ENCODE data around the gene CELF2.

CELF2 gene

DNA sequence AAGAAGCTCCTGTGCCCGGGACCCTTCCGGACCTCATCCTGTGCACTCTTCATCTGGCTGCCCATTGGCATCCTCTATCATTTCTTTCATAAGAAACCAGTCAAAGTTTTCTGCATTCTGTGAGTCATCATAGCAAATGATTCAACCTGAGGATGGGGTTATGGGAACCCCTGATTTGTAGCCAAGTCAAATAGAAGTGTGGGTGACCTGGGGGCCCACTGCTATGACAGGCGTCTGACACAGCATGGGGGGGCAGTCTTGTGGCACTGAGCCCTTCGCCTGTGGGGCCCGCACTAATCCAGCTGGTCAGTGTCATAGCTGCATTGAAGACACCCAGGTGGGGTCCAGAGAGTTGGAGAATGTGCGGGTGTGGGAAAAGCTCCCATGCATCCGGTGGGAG lies 363.4 kb downstream of the CELF2 start:
- Histone ChIP-seq H3K9me3 (ENCODE audit: control insufficient read depth, low read length) (no peaks in the 10 kb centered on the region), H3K9ac (no peak overlapping the region), H3K27me3 (ENCODE audit: control insufficient read depth, insufficient read depth, low read length) (no peaks in the 10 kb centered on the region), H3K4me1 (no peaks in the 10 kb centered on the region), H3K4me2 (ENCODE audit: low read length) (no peak overlapping the region), H3K36me3 (ENCODE audit: control insufficient read depth, insufficient read depth, low read length) (no peaks in the 10 kb centered on the region), H3K79me2 (no peaks in the 10 kb centered on the region), H3K27ac (no peak overlapping the region), H2AFZ (no peak overlapping the region), H3K4me3 (ENCODE audit: low read depth, low read length) (no peak overlapping the region)
- no peak for TF ChIP-seq CTCF (IDR thresholded peaks at IDR 0.05)

DNA sequence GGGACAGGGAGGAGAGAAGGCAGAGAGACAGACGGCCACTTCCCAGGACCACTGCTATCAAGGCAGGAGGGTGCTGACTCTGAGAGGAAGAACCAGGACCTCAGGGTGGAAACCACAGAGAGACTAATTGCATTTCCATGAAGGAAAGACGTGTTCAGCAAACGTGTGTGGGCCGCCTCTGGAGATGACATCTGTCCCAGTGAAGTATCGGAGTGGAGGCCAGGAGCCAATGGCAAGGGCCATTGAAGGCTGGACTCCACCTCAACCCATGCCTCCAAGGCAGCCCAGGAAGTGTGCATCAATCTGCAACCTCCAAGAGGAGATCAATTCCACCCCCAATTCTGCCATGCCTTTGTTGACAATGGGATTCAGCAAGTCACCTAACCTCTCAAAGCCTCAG lies 363.8 kb downstream of the CELF2 start:
- H3K4me1 ChIP-seq, result no peaks in the 10 kb centered on the region
- no peak overlapping the region for H2AFZ ChIP-seq
- no peak overlapping the region for H3K4me3 ChIP-seq (ENCODE audit: low read depth, low read length)
- H3K9me3 ChIP-seq (ENCODE audit: control insufficient read depth, low read length), result no peaks in the 10 kb centered on the region
- no peak overlapping the region for H3K27ac ChIP-seq
- no peaks in the 10 kb centered on the region for H3K79me2 ChIP-seq
- H3K36me3 ChIP-seq (ENCODE audit: control insufficient read depth, insufficient read depth, low read length), result no peaks in the 10 kb centered on the region
- H3K4me2 ChIP-seq (ENCODE audit: low read length), result no peak overlapping the region
- H3K9ac ChIP-seq, result no peak overlapping the region
- TF ChIP-seq CTCF (IDR thresholded peaks at IDR 0.05), result no peak
- H3K27me3 ChIP-seq (ENCODE audit: control insufficient read depth, insufficient read depth, low read length), result no peaks in the 10 kb centered on the region

DNA sequence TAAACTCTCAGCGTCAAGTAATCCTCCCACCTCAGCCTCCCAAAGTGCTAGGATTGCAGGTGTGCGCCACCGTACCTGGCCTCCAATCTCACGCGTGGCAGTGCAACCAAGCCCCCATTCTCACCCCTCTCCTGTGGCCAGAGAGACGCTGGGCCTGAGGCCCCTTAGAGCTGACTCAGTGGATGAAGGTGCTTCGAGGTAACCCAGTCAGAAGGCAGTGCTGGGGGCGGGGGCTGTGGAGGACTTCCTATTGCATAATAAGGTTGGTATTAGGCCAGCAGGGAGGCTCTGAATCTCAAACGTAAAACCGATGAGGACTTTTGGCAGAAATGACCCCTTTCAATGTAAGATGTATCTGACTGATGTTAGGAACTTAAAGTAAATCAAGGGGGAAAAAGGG lies 364.5 kb downstream of the CELF2 start:
- H3K9ac ChIP-seq, result no peak overlapping the region
- no peak overlapping the region for H2AFZ ChIP-seq
- H3K4me3 ChIP-seq (ENCODE audit: low read depth, low read length), result no peak overlapping the region
- H3K79me2 ChIP-seq, result no peaks in the 10 kb centered on the region
- H3K4me2 ChIP-seq (ENCODE audit: low read length), result no peak overlapping the region
- no peaks in the 10 kb centered on the region for H3K9me3 ChIP-seq (ENCODE audit: control insufficient read depth, low read length)
- no peaks in the 10 kb centered on the region for H3K4me1 ChIP-seq
- no peak overlapping the region for H3K27ac ChIP-seq
- no peaks in the 10 kb centered on the region for H3K36me3 ChIP-seq (ENCODE audit: control insufficient read depth, insufficient read depth, low read length)
- TF ChIP-seq CTCF (IDR thresholded peaks at IDR 0.05), result no peak
- no peaks in the 10 kb centered on the region for H3K27me3 ChIP-seq (ENCODE audit: control insufficient read depth, insufficient read depth, low read length)

DNA sequence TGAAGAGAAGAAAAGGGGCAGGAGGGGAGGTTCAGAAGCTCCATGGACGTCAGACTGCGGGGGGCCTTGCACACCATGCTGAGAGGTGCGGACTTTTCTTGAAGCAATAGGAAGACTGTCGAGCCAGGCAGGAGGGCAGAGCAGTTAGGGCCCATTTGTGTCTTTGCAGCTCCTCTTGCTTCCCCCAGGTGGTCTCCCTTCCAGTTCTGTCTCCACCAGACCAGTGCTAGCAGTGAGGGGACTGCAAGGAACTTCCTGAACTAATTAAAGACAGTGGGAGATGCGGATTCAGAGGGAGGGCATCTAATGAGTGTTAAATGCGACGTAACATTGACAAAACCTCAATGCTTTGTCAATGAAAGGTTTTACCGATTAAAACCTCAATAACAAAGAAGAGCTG lies 368.4 kb downstream of the CELF2 start:
- no peak for TF ChIP-seq CTCF (IDR thresholded peaks at IDR 0.05)
- H3K4me1 ChIP-seq, result no peaks in the 10 kb centered on the region
- no peak overlapping the region for H3K4me3 ChIP-seq (ENCODE audit: low read depth, low read length)
- H3K27me3 ChIP-seq (ENCODE audit: control insufficient read depth, insufficient read depth, low read length), result no peaks in the 10 kb centered on the region
- H3K79me2 ChIP-seq, result no peaks in the 10 kb centered on the region
- no peak overlapping the region for H3K4me2 ChIP-seq (ENCODE audit: low read length)
- no peaks in the 10 kb centered on the region for H3K9me3 ChIP-seq (ENCODE audit: control insufficient read depth, low read length)
- no peak overlapping the region for H3K27ac ChIP-seq
- no peak overlapping the region for H3K9ac ChIP-seq
- no peaks in the 10 kb centered on the region for H3K36me3 ChIP-seq (ENCODE audit: control insufficient read depth, insufficient read depth, low read length)
- H2AFZ ChIP-seq, result no peak overlapping the region

Data from parathyroid adenoma (tissue), 2 donors.